Esophagus squamous epithelium (tissue), 5 donors: ENCODE data around the gene CDKN2A. TPM values are rescaled to one million over a fixed set of nuclear protein-coding genes. Genes with fewer than 3 reads are reported as not detected.

Source experiments
- DNase-seq: peaks from one replicate; lab custom pipeline; 2025; lab: John Stamatoyannopoulos, UW
- H3K27ac ChIP-seq, 4 donors: fragments of 200-600 bp; sonication (generic); one replicate each; pipeline ENCODE4 v1.5.1; 2016 to 2019; ENCODE audit warnings: mild to moderate bottlenecking in 1 of 4
- H3K27me3 ChIP-seq, 4 donors: fragments of 200-600 bp; sonication (generic); 1 replicate in 3 of 4; 2 replicates in 1 of 4; pipeline versions ENCODE4 v1.5.1 to v1.6.0; 2017 to 2021; ENCODE audit warnings: antibody characterized with exemption in 1 of 4
- H3K36me3 ChIP-seq, 3 donors: fragments of 200-600 bp; sonication (generic); one replicate each; pipeline ENCODE4 v1.5.1; 2016 to 2019
- H3K4me1 ChIP-seq, 3 donors: fragments of 200-600 bp; sonication (generic); one replicate each; pipeline ENCODE4 v1.5.1; 2017 to 2019
- H3K4me3 ChIP-seq, 4 donors: fragments of 200-600 bp; sonication (generic); 1 replicate in 3 of 4; 2 replicates in 1 of 4; pipeline ENCODE4 v1.5.1; 2016 to 2019; ENCODE audit warnings: mild to moderate bottlenecking in 2 of 4, moderate library complexity in 1 of 4
- H3K9me3 ChIP-seq, 3 donors: fragments of 200-600 bp; sonication (generic); one replicate each; pipeline ENCODE4 v1.5.1; 2016 to 2019
- CTCF ChIP-seq, 6 experiments: fragments of 450-650 bp in 4 of 6; fragments of 200-600 bp in 2 of 6; sonication (generic) in 2 of 6; IDR thresholded peaks; one replicate each; pipeline ENCODE4 v1.5.1; 2016 to 2019; ENCODE audit warnings: antibody characterized with exemption in 6 of 6, mild to moderate bottlenecking in 4 of 6, moderate library complexity in 4 of 6
- POLR2A ChIP-seq, 4 donors: fragments of 450-650 bp; IDR thresholded peaks; one replicate each; pipeline ENCODE4 v1.6.1; 2017; ENCODE audit warnings: antibody characterized with exemption in 4 of 4, mild to moderate bottlenecking in 4 of 4, moderate library complexity in 3 of 4
- WGBS, 2 donors: methylation state at CpG; one replicate each; pipeline ENCODE4 v1.1.5; 2018; 5-methylcytosine and 5-hydroxymethylcytosine counted together
- intact Hi-C: fragments of 100-400 bp; cut with DNase I; formaldehyde crosslinking; loops from one replicate; pipeline ENCODE4 v1.15.0; 2022
- total RNA-seq, 4 donors: library from RNA; depleted of rRNA; stranded (reverse); fragments of >200 nt; gene quantifications; one replicate each; pipeline ENCODE4 v1.1.0, GENCODE V29; 2016
- donor health status: DM: yes; HTN: yes; CAD: no.

Gene CDKN2A
- total RNA-seq, 4 donors from 2014 or later, result 1.5 to 20.2 (median 7.1) TPM

- intact Hi-C loops, result no loop called here
- TF ChIP-seq CTCF (IDR thresholded peaks at IDR 0.05) (no peak), POLR2A (IDR thresholded peaks at IDR 0.05) (no peak)
- peaks cover 9 to 100% (median 63%) of the 10 kb centered on the region in 4 donors for H3K27me3 ChIP-seq
- WGBS, 2 donors, result 0 to 2% methylated on average over 3 to 13 of the region's 51 CpGs
- DNase-seq, result no peak
- no peaks in the 10 kb centered on the region for H3K36me3 ChIP-seq
- H3K9me3 ChIP-seq, result no peaks in the 10 kb centered on the region
- H3K4me3 ChIP-seq, result peak overlapping the region; percentile 39 to 68 (median 44)
- H3K4me1 ChIP-seq, result peaks cover 6 to 37% (median 16%) of the 10 kb centered on the region in 3 donors
- H3K27ac ChIP-seq, result no peak overlapping the region
Observed at GRCh38 chr9:21974722-21975409, 19.3 kb downstream of the CDKN2A start.

- no peak for DNase-seq
- H3K4me1 ChIP-seq, result peaks cover 6 to 37% (median 16%) of the 10 kb centered on the region in 3 donors
- intact Hi-C loops, result no loop called here
- H3K36me3 ChIP-seq, result no peaks in the 10 kb centered on the region
- WGBS, 2 donors, result 6 to 7% methylated on average over 15 to 20 of the region's 21 CpGs
- H3K27ac ChIP-seq, result no peak overlapping the region
- H3K4me3 ChIP-seq, result peak overlapping the region; percentile 39 to 68 (median 44)
- no peak for TF ChIP-seq CTCF (IDR thresholded peaks at IDR 0.05)
- no peak for TF ChIP-seq POLR2A (IDR thresholded peaks at IDR 0.05)
- no peaks in the 10 kb centered on the region for H3K9me3 ChIP-seq
- H3K27me3 ChIP-seq, result peaks cover 8 to 100% (median 64%) of the 10 kb centered on the region in 4 donors
Observed at GRCh38 chr9:21974343-21974721, 19.9 kb downstream of the CDKN2A start.

- Histone ChIP-seq H3K4me1 (peaks cover 6 to 53% (median 21%) of the 10 kb centered on the region in 3 donors), H3K9me3 (no peaks in the 10 kb centered on the region), H3K4me3 (no peak overlapping the region), H3K27me3 (peaks cover 16 to 100% (median 79%) of the 10 kb centered on the region in 4 donors), H3K36me3 (no peaks in the 10 kb centered on the region), H3K27ac (no peak overlapping the region)
- no peak for TF ChIP-seq CTCF (IDR thresholded peaks at IDR 0.05)
- no peak for TF ChIP-seq POLR2A (IDR thresholded peaks at IDR 0.05)
- intact Hi-C loops, result no loop called here
- no peak for DNase-seq
Observed at GRCh38 chr9:21972361-21972760, 21.8 kb downstream of the CDKN2A start.

GRCh38 chr9:21970800-21971640, 23.2 kb downstream of the CDKN2A start:
- 19 to 29% methylated on average over 11 to 25 of the region's 45 CpGs for WGBS, 2 donors
- H3K27ac ChIP-seq, result no peak overlapping the region
- H3K36me3 ChIP-seq, result no peaks in the 10 kb centered on the region
- peaks cover 16 to 100% (median 81%) of the 10 kb centered on the region in 4 donors for H3K27me3 ChIP-seq
- peaks cover 9 to 55% (median 21%) of the 10 kb centered on the region in 3 donors for H3K4me1 ChIP-seq
- TF ChIP-seq CTCF (IDR thresholded peaks at IDR 0.05) (no peak), POLR2A (IDR thresholded peaks at IDR 0.05) (no peak)
- no peak overlapping the region for H3K4me3 ChIP-seq
- no peak for DNase-seq
- H3K9me3 ChIP-seq, result no peaks in the 10 kb centered on the region
- intact Hi-C loops, result no loop called here
